Fibroblast of mammary gland (primary cell): Measurements from ENCODE around the gene RAI1.
A peak's percentile ranks its signal among the peaks of the same experiment; 100 is the strongest.

Experiments used
- DNase-seq: peaks from one replicate; pipeline ENCODE4 v3.0.0-alpha.2; 2010; ENCODE audit warnings: low read depth
- H3K4me3 ChIP-seq: 2 replicates; pipeline ENCODE4 v1.5.1; 2011; ENCODE audit warnings: low read depth, mild to moderate bottlenecking, low read length, moderate library complexity; ENCODE audit not compliant: control insufficient read depth
- TF ChIP-seq, protein P1 (sequence below): conservative IDR thresholded peaks from 2 replicates; pipeline ENCODE4 v1.5.1; 2011; ENCODE audit warnings: low read depth, low read length, inconsistent platforms; ENCODE audit not compliant: control insufficient read depth, insufficient read depth

The RAI1 gene

DNA sequence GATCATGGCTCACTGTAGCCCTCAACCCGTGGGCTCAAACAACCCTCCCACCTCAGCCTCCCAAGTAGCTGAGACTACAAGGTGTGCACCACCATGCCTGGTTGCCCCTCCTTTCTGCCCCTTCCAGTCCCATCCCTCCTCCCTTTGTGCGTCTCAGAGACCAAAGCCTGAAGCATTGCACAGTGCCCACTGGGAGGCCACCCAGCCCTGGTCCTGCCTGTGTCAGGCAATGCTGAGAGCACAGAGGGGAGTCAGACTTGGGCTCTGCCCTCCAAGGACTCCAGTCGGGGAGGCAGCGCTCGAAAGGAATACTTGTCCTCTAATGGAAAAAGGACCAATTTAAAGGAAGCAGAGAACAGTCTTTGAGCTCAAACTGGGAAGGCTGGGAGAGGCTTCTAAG is 20.4 kb downstream of the RAI1 start:
- DNase-seq = no peak
- no peak overlapping the region for H3K4me3 ChIP-seq
- TF ChIP-seq, protein P1, sequence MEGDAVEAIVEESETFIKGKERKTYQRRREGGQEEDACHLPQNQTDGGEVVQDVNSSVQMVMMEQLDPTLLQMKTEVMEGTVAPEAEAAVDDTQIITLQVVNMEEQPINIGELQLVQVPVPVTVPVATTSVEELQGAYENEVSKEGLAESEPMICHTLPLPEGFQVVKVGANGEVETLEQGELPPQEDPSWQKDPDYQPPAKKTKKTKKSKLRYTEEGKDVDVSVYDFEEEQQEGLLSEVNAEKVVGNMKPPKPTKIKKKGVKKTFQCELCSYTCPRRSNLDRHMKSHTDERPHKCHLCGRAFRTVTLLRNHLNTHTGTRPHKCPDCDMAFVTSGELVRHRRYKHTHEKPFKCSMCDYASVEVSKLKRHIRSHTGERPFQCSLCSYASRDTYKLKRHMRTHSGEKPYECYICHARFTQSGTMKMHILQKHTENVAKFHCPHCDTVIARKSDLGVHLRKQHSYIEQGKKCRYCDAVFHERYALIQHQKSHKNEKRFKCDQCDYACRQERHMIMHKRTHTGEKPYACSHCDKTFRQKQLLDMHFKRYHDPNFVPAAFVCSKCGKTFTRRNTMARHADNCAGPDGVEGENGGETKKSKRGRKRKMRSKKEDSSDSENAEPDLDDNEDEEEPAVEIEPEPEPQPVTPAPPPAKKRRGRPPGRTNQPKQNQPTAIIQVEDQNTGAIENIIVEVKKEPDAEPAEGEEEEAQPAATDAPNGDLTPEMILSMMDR = no peak

DNA sequence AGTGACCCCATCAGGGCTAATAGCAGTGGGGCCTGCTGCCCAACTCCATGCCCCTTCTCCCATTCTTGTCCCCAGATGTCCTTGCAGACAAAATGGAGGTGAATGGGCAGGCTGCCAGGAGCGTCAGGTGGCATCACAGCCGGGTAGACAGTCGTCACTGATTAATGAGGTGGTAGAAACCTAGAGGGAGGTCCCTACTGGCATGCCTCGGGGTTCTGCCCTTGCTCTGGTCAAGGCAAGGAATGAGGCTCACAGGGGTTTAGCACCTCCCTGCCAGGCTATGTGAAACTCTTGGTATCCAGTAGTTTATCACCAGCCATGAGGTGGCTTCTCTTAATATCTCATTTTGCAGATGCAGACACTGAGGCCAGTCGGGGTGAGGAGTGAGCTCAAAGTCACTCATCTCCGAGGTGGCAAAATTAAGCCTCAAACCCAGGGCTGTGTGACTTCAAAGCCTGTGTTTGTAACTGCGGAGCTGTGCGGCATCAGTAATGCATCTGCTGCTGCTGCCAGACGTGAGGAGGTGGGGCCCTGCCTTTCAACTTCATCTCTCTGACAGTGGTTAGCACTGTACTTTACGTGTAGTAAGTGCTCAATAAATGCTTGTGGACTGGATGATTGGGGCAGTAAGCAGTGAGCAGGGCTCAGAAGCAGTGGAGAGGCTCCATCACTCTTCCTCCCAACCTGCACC is 21.3 kb downstream of the RAI1 start:
- DNase-seq = no peak
- no peak overlapping the region for H3K4me3 ChIP-seq
- TF ChIP-seq, protein P1 = no peak

DNA sequence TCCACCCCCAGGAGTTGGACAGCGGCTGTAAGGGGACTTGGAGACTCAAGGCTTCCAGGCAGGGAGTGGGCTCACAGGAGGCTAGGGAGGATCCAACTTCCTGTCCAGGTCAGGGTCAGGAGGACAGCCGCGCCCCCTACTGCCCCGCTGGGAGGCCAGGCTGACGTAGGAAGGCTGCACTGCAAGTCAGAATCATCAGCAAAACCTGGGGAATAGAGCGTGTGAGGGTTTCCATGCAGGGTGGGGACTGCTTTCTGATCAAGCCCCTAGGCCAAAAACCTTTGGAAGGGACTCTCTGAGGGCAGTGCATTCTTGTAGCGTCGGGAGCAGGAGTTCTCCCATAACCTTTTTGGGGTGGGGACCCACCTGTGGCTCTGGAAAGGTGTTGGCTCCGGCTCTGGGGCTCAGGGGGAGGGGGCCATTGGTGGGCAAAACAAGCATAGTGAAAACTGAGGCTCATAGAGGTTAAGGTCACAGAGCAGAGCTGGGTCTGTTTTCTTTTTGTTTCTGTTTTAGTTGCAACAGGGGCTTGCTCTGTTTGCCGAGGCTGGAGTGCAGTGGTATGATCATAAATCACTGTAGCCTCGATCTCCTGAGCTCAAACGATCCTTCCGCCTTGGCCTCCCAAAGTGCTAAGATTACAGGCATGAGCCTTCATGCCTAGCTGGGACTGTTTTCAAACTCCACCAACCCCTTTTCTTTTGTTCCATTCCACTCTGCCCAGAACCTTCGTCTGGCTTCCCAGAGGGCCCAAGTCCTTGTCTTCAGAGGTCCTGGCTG is 22.1 kb downstream of the RAI1 start:
- DNase-seq = peak; percentile 61
- TF ChIP-seq, protein P1 = no peak
- no peak overlapping the region for H3K4me3 ChIP-seq

DNA sequence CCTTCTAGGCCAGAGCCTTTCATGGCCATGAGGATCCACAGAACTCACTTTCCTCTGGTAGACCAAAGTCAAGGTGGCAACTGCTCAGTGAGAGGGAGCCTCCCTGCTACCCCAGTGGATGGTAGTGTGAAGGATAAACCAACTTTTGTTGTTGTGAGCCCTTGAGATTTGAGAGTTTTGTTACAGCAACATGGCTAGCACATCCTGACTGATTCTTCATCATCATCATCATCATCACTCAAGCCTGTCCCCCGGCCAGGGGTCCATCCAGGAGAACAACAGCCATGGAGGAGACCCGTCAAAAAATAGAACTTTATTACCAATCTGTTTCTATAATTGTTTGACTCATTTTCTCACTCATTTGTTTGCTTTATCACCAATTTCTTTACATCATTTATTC is 23.7 kb downstream of the RAI1 start:
- H3K4me3 ChIP-seq = no peak overlapping the region
- TF ChIP-seq, protein P1 = no peak
- DNase-seq = no peak

DNA sequence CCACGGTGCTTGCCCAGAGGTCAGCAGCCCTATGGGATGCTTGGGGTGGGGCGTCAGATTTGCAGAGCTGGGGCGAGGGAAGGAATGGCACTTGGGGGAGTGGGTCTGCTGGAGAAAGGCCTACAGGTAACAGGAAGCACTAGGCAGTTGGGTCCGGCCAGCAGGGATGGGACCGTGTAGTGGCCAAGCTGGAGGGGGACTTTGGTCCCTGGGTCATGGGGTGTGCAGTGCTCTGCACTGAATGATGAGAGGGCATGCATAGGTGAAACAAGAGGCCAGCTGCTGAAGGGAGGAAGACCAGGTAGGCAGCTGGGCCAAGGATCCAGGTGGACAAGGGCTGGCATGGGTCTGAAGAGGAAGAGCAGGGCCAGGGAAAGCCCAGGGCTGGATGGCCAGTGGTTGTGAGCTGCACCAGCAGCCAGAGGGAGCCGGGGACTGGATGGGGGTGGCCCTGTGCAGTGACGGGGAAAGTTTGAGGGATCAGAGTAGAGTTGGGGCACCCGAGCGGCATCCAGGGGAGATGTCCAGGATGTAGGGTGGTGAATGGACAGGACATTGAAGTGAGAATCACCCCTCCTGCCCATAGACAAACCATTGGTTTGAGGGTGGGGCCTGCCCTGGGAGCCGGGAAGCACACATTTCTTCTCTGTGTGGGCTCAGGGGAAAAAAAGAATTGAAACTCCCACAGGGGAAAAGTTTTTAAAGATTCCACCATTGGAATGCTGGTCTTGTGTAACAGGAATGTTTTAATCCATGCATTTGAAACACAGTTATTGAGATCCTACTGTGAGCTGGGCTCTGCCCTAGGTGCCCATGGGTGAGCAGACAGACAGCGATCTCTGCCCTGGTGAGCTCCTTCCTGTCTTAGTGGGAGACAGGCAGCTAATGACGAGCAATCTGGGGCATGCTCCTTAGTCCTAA is 25.1 kb downstream of the RAI1 start:
- TF ChIP-seq, protein P1 = no peak
- no peak overlapping the region for H3K4me3 ChIP-seq
- no peak for DNase-seq

DNA sequence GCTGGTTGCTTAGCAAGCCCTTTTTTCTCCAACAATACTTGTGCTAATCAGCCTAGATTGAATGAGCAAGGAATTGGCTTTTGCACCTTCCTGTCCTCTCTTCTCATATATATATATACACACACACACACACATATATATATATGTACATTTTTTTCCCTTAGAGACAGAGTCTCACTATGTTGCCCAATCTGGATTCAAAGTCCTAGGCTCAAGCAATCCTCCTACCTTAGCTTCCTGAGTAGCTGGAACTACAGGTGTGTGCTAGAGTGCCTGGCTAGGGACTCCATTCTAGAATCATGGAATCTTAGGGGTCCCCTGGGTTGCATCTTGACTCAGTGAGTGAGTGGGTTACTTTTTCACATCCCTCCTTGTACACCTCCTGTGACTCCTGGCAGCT is 27.0 kb downstream of the RAI1 start:
- DNase-seq = no peak
- no peak overlapping the region for H3K4me3 ChIP-seq
- TF ChIP-seq, protein P1 = no peak
